ENCODE results near the gene LRRC46. TPM values are rescaled to one million over a fixed set of nuclear protein-coding genes. Genes with fewer than 3 reads are reported as not detected.

LRRC46 gene
- total and polyA plus RNA-seq, 9 of the 15 experiments (the other 6 are each of a cell fraction or from before 2014, with no cell fraction given): 0.39 to 1.4 (median 0.53) TPM; not detected in 1

DNA sequence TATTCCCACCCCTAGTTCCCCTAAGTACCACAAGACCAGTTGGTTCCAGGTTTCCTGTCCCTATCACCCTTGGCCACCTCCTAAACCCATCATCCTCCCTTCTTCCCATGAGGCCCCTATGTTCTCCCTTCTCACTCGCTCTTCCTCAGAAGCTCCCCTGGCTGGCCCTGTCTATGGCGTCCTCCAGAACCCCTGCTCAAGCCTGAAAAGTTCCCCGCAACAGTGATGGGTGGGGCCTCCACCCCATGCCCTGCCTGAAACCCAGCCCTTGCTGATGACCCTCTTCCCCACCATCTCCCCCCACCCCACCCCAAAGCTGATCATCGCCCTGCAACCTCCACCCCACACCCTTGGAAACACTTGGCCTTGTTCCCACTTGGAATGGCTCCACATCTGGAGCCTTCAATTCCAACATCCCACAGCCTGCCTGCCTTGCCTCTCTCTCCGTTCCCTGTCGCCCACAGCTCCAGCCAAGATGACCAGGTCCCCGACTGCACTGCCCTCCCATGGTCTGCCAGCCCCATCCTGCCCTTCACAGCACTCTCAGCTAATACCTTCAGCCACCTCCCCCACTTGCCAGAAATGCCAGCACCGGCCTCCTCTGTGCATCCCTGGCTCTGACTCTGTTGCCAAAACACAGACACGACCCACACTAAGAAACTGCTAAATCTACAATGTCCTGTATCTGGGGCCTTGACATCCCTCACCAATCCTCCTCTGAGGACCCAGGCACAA is 20.4 kb upstream of the LRRC46 start:
- Histone ChIP-seq H3K9me1 (ENCODE audit: control insufficient read depth, insufficient read depth, low read length) (peaks cover 6% of the 10 kb centered on the region), H3K79me2 (ENCODE audit: control insufficient read depth, insufficient read depth, low read length) (no peaks in the 10 kb centered on the region), H3K36me3 (ENCODE audit: control insufficient read depth, insufficient read depth, low read length) (peaks cover 40% of the 10 kb centered on the region; the same call in 2 of the 3 replicates), H3K9me3 (replicated peaks; ENCODE audit: control insufficient read depth, insufficient read depth, low read depth, low read length) (no peaks in the 10 kb centered on the region), H3K9ac (ENCODE audit: insufficient read depth in 1 of 2, low read depth in 2 of 2, low read length in 2 of 2) (peak overlapping the region in 1 of 2 experiments; percentile 67; a peak in 2 of 4 replicates), H3K27me3 (ENCODE audit: control insufficient read depth in 2 of 2, insufficient read depth in 2 of 2, low read length in 2 of 2) (no peaks in the 10 kb centered on the region), H3K4me3 (no peak overlapping the region), H4K20me1 (replicated peaks; ENCODE audit: control insufficient read depth, insufficient read depth, low read length) (no peaks in the 10 kb centered on the region), H2AFZ (ENCODE audit: low read depth, low read length) (peak overlapping the region; percentile 22; the same call in 1 of the 2 replicates), H3K4me1 (replicated peaks in 1 of 2; ENCODE audit: control insufficient read depth in 2 of 2, insufficient read depth in 2 of 2, low read length in 2 of 2) (peaks cover 22 to 39% of the 10 kb centered on the region in 2 experiments), H3K27ac (ENCODE audit: extremely low read depth, low read depth, low read length) (peak overlapping the region; percentile 77), H3K4me2 (ENCODE audit: insufficient read depth, low read length) (peak overlapping the region; percentile 57; the same call in 1 of the 2 replicates)
- ATAC-seq (peak; percentile 14), DNase-seq (ENCODE audit: extremely low read depth in 1 of 4, low spot score in 3 of 4) (peak in 1 of 4 experiments; percentile 26), FAIRE-seq (no peak)
- intact Hi-C loops (cut with micrococcal nuclease): no loop called here
- POLR2A ChIA-PET: interaction anchor here (0.5 to 0.7 kb wide), 3 partner anchors 9 to 1500 kb away, joined by 3 read pairs; no protein-coding TSS in a partner anchor
- 65% methylated on average over 7 of the region's 9 CpGs for WGBS (ENCODE audit: insufficient coverage, low coverage, missing lambda C conversion rate)
- no peak for TF ChIP-seq TAF7 (tag; IDR thresholded peaks at IDR 0.05)
- TF ChIP-seq ARNT (IDR thresholded peaks at IDR 0.05): no peak
- TF ChIP-seq ZBTB7A (IDR thresholded peaks at IDR 0.05; ENCODE audit: borderline replicate concordance, control insufficient read depth, low read depth, low read length): 0 out of 2 replicates have a peak, but pooled peaks have one; percentile 10
- TF ChIP-seq, protein P1, sequence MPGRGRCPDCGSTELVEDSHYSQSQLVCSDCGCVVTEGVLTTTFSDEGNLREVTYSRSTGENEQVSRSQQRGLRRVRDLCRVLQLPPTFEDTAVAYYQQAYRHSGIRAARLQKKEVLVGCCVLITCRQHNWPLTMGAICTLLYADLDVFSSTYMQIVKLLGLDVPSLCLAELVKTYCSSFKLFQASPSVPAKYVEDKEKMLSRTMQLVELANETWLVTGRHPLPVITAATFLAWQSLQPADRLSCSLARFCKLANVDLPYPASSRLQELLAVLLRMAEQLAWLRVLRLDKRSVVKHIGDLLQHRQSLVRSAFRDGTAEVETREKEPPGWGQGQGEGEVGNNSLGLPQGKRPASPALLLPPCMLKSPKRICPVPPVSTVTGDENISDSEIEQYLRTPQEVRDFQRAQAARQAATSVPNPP (IDR thresholded peaks at IDR 0.05; ENCODE audit: borderline replicate concordance, insufficient read depth, insufficient read length): no peak
- TF ChIP-seq, protein P2, sequence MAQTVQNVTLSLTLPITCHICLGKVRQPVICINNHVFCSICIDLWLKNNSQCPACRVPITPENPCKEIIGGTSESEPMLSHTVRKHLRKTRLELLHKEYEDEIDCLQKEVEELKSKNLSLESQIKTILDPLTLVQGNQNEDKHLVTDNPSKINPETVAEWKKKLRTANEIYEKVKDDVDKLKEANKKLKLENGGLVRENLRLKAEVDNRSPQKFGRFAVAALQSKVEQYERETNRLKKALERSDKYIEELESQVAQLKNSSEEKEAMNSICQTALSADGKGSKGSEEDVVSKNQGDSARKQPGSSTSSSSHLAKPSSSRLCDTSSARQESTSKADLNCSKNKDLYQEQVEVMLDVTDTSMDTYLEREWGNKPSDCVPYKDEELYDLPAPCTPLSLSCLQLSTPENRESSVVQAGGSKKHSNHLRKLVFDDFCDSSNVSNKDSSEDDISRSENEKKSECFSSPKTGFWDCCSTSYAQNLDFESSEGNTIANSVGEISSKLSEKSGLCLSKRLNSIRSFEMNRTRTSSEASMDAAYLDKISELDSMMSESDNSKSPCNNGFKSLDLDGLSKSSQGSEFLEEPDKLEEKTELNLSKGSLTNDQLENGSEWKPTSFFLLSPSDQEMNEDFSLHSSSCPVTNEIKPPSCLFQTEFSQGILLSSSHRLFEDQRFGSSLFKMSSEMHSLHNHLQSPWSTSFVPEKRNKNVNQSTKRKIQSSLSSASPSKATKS (CRISPR knock-in tag; IDR thresholded peaks at IDR 0.05): no peak
- no peak for TF ChIP-seq CHD2 (IDR thresholded peaks at IDR 0.05; ENCODE audit: low read depth, low read length)
- no peak for TF ChIP-seq ZNF146 (CRISPR knock-in tag; IDR thresholded peaks at IDR 0.05; ENCODE audit: unreplicated experiment)
- no TSS peak for BruUV-seq (replicated peaks)
- in situ Hi-C loops (cut with MboI): no loop called here
- CTCF ChIA-PET (ENCODE audit: low intra/inter-chr PET ratio): interaction anchor here (0.6 kb wide), 1 partner anchor 209 kb away, joined by 5 read pairs; no protein-coding TSS in a partner anchor
